MCF 10A (cell line): ENCODE results near the gene EGFL8. TPM values are rescaled to one million over a fixed set of nuclear protein-coding genes. Genes with fewer than 3 reads are reported as not detected.
"Not testable (repeated sequence)": the region's sequence is repeated elsewhere in the genome, so short reads cannot be mapped to it uniquely, and the experiment has no call there.

Source experiments
- BruUV-seq: library from RNA; stranded (reverse); fragments of 400-500 nt; replicated peaks from 2 replicates; lab custom pipeline; 2021; lab: Mats Ljungman, UMichigan
- CTCF ChIA-PET: fragments of 300-600 bp; sonication (Branson Sonifier 250); formaldehyde crosslinking; extraction: SDS; loops from one replicate; lab custom pipeline; 2021; ENCODE audit warnings: antibody characterized with exemption, inconsistent platforms; lab: Yijun Ruan, JAX
- POLR2A ChIA-PET: fragments of 300-600, 350-650 bp; sonication (Branson Sonifier 250); formaldehyde crosslinking; extraction: SDS; loops from one replicate; lab custom pipeline; 2020; ENCODE audit warnings: antibody characterized with exemption, inconsistent platforms; lab: Yijun Ruan, JAX
- DNase-seq: peaks from one replicate; pipeline ENCODE4 v3.0.0-alpha.2; 2018; ENCODE audit not compliant: unreplicated experiment
- H3K27ac Mint-ChIP-seq: one replicate; pipeline ENCODE4 v1.8.0; 2022; ENCODE audit warnings: mild to moderate bottlenecking, low read depth, mixed read lengths; ENCODE audit not compliant: unreplicated experiment
- H3K27me3 Mint-ChIP-seq: one replicate; pipeline ENCODE4 v1.8.0; 2022; ENCODE audit warnings: mixed read lengths; ENCODE audit not compliant: insufficient read depth, unreplicated experiment
- H3K36me3 Mint-ChIP-seq: one replicate; pipeline ENCODE4 v1.8.0; 2022; ENCODE audit warnings: mild to moderate bottlenecking, moderate library complexity, mixed read lengths; ENCODE audit not compliant: insufficient read depth, unreplicated experiment
- H3K4me1 Mint-ChIP-seq: one replicate; pipeline ENCODE4 v1.8.0; 2022; ENCODE audit warnings: mixed read lengths; ENCODE audit not compliant: insufficient read depth, unreplicated experiment
- H3K4me3 Mint-ChIP-seq: one replicate; pipeline ENCODE4 v1.8.0; 2022; ENCODE audit warnings: mild to moderate bottlenecking, moderate library complexity, mixed read lengths; ENCODE audit not compliant: unreplicated experiment
- H3K9me3 Mint-ChIP-seq: one replicate; pipeline ENCODE4 v1.8.0; 2022; ENCODE audit warnings: mixed read lengths; ENCODE audit not compliant: unreplicated experiment
- intact Hi-C: fragments of 100-400 bp; cut with micrococcal nuclease; formaldehyde crosslinking; loops from 2 replicates; pipeline ENCODE4 v1.14.1; 2022
- total RNA-seq: library from RNA; stranded (reverse); gene quantifications from 2 replicates; pipeline ENCODE4 v1.2.3, GENCODE V29; 2022
- TF ChIP-seq, protein P1 (sequence below): fragments of 200-600 bp; IDR thresholded peaks from one replicate; pipeline ENCODE4 v1.8.0; 2022; ENCODE audit warnings: antibody characterized with exemption, mild to moderate bottlenecking; ENCODE audit not compliant: unreplicated experiment

The EGFL8 gene
- total RNA-seq, 1 experiment from 2014 or later: 3.1 TPM

DNA sequence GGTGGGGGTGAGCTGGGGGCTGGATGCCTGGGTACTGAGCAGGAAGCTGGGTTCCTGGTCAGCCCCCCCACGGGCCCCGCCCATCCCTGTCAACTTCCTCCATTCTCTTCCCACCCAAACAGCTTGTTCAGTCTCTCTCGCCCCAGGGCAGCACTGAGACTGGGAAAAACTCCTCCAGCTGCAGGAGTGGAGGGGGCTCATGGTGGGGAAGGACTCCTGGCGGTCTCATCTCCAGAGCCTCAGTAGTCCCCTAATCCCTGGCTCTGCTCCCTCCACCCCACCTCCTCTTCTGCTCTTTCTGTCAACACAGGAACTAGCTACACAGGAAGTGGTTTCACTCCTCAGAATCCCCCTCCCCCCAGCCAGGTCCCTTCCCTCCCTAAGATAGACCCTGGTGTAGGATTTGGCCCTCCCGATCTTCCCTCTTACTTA is 28.2 kb downstream of the EGFL8 start, which contains the start of gene GPSM3:
Gene GPSM3, minus strand, starts transcription at position 36 of the 432 bp plus-strand sequence. CDS start 130 bp downstream, outside the sequence.
- ChIA-PET POLR2A (interaction anchor here (5.9 kb wide), 1 partner anchor 15 kb away, joined by 112 read pairs; the partner anchor contains the start of genes AGPAT1 and RNF5), CTCF (interaction anchor here (0.6 to 1.2 kb wide), 4 partner anchors 9 to 1768 kb away, joined by 3 to 4 read pairs (median 4); no protein-coding TSS in a partner anchor)
- DNase-seq: no peak
- peak within 1 kb of the TSS; percentile 57 for H3K27ac Mint-ChIP-seq
- H3K4me1 Mint-ChIP-seq: peaks cover 22% of the 10 kb centered on the region
- intact Hi-C loops: no loop called here
- no TSS peak for BruUV-seq
- peaks cover 4% of the 10 kb centered on the region for H3K36me3 Mint-ChIP-seq
- no peaks in the 10 kb centered on the region for H3K27me3 Mint-ChIP-seq
- TF ChIP-seq, protein P1, sequence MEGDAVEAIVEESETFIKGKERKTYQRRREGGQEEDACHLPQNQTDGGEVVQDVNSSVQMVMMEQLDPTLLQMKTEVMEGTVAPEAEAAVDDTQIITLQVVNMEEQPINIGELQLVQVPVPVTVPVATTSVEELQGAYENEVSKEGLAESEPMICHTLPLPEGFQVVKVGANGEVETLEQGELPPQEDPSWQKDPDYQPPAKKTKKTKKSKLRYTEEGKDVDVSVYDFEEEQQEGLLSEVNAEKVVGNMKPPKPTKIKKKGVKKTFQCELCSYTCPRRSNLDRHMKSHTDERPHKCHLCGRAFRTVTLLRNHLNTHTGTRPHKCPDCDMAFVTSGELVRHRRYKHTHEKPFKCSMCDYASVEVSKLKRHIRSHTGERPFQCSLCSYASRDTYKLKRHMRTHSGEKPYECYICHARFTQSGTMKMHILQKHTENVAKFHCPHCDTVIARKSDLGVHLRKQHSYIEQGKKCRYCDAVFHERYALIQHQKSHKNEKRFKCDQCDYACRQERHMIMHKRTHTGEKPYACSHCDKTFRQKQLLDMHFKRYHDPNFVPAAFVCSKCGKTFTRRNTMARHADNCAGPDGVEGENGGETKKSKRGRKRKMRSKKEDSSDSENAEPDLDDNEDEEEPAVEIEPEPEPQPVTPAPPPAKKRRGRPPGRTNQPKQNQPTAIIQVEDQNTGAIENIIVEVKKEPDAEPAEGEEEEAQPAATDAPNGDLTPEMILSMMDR: no peak
- no peak within 1 kb of the TSS for H3K4me3 Mint-ChIP-seq
- no peaks in the 10 kb centered on the region for H3K9me3 Mint-ChIP-seq

DNA sequence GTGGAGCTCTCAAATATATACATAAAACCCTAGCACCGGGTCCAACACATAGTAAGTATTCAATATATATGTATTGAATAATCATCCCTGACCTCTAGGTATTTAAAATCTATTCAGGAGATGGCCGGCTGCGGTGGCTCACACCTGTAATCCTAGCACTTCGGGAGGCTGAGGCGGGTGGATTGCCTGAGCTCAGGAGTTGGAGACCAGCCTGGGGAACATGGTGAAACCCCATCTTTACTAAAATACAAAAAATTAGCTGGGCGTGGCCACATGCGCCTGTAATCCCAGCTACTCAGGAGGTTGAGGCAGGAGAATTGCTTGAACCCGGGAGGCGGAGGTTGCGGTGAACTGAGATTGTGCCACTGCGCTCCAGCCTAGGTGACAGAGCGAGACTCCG is 28.7 kb downstream of the EGFL8 start:
- H3K36me3 Mint-ChIP-seq, H3K9me3 Mint-ChIP-seq, BruUV-seq, H3K27ac Mint-ChIP-seq, DNase-seq, H3K27me3 Mint-ChIP-seq, H3K4me3 Mint-ChIP-seq, intact Hi-C loops: not testable (repeated sequence)
- ChIA-PET CTCF (interaction anchor here (0.6 to 1.2 kb wide), 4 partner anchors 10 to 1768 kb away, joined by 3 to 4 read pairs (median 4); no protein-coding TSS in a partner anchor), POLR2A (interaction anchor here (0.6 to 5.9 kb wide), 2 partner anchors 15 to 281 kb away, joined by 3 to 112 read pairs; partner anchors contain the start of genes AGPAT1 and RNF5)
- peaks cover 22% of the 10 kb centered on the region for H3K4me1 Mint-ChIP-seq

DNA sequence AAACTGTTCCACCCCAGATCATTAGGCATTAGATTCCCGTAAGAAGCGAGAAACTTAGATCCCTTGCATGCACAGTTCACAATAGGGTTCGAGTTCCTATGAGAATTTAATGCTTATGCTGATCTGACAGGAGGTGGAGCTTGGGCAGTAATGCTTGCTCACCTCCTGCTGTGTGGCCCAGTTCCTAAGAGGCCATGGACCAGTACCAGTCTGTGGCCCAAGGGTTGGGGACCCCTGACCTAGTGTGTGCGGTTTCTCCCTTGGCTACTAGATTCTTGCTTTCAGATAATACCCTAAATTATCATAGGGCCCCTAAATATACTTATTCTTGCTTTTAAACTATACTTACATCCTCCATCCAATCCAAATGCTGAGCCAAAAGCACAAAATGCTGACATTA is 30.0 kb downstream of the EGFL8 start:
- CTCF ChIA-PET: interaction anchor here (0.6 to 1.3 kb wide), 3 partner anchors 65 to 620 kb away, joined by 3 to 5 read pairs (median 4); partner anchors contain the start of gene ATF6B
- intact Hi-C loops: no loop called here
- H3K4me3 Mint-ChIP-seq: no peak overlapping the region

DNA sequence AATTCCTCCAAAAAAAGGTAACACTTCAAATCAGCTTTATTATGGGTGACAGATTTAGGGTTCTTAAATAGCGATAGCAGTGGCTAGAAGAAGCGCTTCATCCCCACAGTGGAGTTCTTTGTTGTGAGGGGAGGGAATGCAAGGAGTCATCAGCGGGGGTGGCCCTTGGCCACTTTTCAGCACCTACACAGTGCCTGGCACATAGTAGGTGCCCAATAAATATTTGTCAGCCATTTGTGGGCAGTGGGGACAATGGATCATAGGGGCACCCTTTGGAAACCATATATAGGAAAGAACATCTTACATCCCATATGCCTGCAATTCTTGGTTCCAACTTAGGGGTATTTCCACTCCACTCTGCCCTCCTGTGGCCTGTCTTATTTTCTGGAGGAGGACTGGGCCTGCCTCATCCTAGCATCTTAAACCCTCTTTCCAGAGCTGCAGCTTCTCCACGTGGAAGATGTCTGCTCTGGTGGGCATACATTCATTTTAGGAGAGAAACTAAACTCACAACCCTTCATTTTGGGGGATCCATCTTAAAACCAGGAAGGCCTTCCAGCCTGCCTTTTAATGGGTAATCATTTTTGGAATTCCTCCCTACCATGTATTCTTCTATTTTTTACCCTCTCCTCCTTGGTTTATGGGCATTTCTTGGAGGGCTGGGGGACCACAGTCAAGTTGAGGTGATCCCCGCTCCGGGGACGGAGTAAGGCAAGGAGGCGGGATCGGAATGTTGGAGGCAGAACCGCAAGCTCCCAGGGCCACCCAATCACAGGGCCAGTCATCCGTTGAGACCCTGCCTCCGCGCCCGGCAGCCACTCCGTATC is 30.6 kb downstream of the EGFL8 start:
- H3K27me3 Mint-ChIP-seq: no peaks in the 10 kb centered on the region
- intact Hi-C loops: loop anchor here (1.0 kb wide), 2 partner anchors 17 to 76 kb away; partner anchors contain the start of gene RNF5
- BruUV-seq: TSS peak; percentile 93
- TF ChIP-seq, protein P1: peak; percentile 43
- no peaks in the 10 kb centered on the region for H3K9me3 Mint-ChIP-seq
- POLR2A ChIA-PET: interaction anchor here (0.5 to 5.9 kb wide), 38 partner anchors 8 to 1234 kb away, joined by 3 to 112 read pairs (median 4); partner anchors contain the start of genes AGPAT1, ATF6B, BAG6 and BRD2
- CTCF ChIA-PET: interaction anchor here (0.6 to 1.3 kb wide), 7 partner anchors 16 to 659 kb away, joined by 3 to 5 read pairs (median 4); partner anchors contain the start of genes AGPAT1, ATF6B, PSMB9 and TAP1
- H3K27ac Mint-ChIP-seq: peak overlapping the region; percentile 98
- peak; percentile 58 for DNase-seq
- peaks cover 12% of the 10 kb centered on the region for H3K4me1 Mint-ChIP-seq
- no peaks in the 10 kb centered on the region for H3K36me3 Mint-ChIP-seq
- peak overlapping the region; percentile 93 for H3K4me3 Mint-ChIP-seq

More for the DNA sequence above, 30.0 kb downstream of the EGFL8 start:
- Mint-ChIP-seq H3K4me1 (peaks cover 12% of the 10 kb centered on the region), H3K36me3 (no peaks in the 10 kb centered on the region), H3K9me3 (no peaks in the 10 kb centered on the region), H3K27me3 (no peaks in the 10 kb centered on the region), H3K27ac (no peak overlapping the region)
- BruUV-seq: no TSS peak
- TF ChIP-seq, protein P1: no peak
- no peak for DNase-seq
- POLR2A ChIA-PET: interaction anchor here (1.3 to 5.9 kb wide), 5 partner anchors 16 to 777 kb away, joined by 3 to 112 read pairs (median 16); partner anchors contain the start of genes AGPAT1, ATF6B, BRD2 and FKBPL
